NCI-H2107 treated with DMSO at 0.1 percent for 48 hours (cell line): ENCODE data around the gene MOB4.
"Not testable (repeated sequence)": the region's sequence is repeated elsewhere in the genome, so short reads cannot be mapped to it uniquely, and the experiment has no call there.

Experiments
- DNase-seq: peaks from one replicate; lab custom pipeline; 2025; ENCODE audit not compliant: unreplicated experiment; lab: John Stamatoyannopoulos, UW

Gene MOB4

DNA sequence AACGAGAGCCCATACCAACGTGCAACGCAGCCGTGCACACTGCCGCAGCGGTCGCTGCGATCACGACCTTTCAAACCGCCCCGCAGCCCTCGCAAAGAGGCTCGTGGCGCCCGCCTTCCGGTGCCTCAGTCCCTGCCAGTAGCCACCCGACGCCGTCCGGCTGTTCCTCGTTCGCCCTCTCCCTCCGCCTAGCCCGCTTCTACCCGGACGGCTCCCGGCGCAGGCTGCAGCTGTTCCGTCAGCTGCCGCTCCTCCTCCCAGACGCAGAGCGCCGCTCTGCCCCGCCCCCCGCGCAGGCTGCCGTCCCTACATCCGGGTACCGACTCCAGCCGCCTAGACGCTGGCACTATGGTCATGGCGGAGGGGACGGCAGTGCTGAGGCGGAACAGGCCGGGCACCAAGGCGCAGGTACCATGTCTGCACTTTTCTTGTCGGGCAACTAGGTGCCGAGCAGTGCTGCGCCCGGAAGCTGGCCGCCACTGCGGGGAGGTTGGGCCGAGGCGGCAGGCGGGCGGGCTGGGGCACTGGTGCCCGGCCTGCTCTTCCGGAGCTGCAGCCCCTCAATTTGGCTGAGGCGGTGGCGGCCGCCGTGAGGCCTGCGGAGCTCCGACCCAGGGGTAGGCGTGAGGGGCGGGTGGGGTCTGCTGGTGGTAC lies at the start of gene MOB4:
MOB4 (plus strand) TSS at position 328 of the 654 bp plus-strand sequence; CDS start at position 349, 21 bp downstream.
- DNase-seq, result peak; percentile 85

DNA sequence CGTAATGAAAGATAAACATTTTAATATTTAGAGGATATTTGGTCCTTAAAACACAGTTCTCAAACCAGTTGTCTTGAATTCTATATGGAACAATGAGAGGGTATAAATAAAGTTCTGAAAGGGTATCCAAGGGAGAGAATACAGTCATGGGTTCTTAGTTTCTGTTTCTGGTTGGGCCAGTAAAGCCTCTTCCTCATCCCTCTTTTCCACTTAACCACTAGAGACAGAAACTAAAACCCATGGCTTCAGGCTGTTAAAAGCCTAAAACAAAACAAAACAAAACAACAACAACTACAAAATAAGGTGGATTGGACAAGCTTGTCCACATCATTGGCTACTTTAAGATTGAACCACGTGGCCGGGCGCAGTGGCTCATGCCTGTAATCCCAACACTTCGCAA lies 43.7 kb upstream of the MOB4 start:
- no peak for DNase-seq

DNA sequence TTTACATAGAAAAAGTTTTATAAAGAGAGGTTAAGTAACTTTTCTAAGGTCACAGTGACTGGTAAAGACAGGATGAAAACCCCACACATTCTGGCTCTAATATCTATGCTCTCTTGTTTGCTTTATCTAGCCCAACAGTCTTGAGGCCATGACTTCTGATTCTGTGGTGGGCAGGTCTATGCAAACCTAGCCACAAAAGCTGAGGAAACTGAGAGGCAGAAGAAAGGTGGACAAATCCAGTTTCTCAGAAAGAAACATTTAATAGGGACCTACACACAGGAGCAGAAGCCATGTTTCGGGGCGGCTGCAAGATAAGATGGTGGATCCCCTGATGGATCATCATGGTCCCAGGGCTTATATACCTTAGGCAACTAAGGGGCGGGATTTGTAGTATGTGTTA lies 38.1 kb upstream of the MOB4 start:
- no peak for DNase-seq

DNA sequence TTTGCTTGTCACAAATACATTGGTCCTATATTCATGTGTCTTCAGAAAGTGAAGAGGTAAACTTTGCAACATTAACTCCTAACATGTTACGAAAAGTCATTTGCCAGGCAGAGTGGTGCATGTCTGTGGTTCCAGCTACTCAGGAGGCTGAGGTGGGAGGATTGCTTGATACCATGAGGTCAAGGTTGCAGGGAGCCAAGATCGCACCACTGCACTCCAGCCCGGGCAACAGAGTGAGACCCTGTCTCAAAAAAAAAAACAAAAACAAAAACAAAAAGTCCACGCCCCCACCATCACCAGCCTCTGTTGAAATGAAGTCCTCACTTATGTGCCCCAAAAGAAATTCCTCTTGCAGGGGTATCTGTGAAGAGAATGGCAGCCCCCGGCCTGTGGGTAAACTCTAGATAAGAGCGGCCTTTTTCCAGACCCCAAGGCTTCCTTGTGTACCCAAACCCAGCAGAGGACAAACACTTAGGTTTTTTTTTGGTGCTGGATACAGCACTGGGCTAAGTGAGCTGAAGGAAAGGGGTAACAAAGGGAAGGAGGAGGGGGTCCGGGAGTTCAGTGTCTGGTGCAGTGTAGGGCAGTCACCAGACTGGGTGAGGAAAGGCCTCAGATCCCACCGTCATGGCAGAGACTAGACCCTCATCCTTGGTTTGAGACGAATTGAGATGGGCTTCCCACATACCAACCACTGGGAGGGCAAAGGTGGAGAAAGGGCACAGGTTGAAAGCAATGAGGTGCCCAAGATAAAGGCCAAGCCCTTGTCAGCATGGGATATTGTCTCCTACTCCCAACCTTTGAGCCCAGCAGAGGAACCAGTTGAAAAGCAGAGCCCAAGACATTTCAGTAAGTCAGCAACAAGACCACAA lies 35.5 kb upstream of the MOB4 start:
- DNase-seq, result no peak

DNA sequence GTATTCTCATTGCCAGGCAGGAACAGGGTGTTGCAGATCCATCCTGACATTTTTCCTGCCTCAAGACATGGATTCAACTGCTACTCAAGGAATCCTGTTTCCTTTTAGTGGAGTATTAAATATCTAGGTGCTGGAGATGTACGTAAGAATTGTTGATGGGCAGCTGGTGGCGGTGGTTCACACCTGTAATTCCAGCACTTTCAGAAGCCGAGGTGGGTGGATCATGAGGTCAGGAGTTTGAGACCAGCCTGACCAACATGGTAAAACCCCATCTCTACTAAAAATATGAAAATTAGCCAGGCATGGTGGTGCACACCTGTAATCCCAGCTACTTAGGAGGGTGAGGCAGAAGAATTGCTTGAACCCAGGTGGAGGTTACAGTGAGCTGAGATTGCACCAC lies 31.6 kb upstream of the MOB4 start:
- DNase-seq, result not testable (repeated sequence)

DNA sequence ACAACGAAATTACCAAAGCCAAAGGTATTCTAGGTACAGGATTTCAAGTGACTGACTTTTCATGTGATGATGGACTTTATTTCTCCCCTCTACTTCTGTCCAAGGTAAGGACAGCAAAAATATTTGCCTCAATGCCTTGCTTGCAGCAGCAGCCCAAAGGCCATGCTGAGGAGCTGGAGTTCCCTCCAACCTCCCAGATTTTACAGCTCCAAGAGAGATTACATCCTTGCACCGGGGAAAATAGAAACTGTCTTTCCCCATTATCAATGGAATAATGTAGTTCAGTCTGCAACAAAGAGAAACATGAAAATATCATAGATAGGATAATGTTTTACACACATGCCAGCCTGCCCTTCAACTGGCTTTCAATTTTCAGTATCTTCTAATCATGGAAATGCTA lies 29.7 kb upstream of the MOB4 start:
- DNase-seq, result no peak

DNA sequence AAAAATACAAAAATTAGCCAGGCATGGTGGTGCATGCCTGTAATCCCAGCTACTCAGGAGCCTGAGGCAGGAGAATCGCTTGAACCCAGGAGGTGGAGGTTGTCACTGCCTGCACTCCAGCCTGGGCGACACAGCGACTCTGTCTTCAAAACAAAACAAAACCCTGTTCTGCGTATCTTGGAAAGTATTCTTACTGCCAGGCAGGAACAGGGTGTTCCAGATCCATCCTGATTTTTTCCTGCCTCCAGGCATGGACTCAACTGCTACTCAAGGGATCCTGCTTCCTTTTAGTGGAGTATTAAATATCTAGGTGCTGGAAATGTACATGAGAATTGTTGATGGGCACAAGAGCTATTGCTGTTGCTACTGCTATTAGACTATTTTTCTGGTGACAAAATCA lies 28.5 kb upstream of the MOB4 start:
- DNase-seq, result no peak

DNA sequence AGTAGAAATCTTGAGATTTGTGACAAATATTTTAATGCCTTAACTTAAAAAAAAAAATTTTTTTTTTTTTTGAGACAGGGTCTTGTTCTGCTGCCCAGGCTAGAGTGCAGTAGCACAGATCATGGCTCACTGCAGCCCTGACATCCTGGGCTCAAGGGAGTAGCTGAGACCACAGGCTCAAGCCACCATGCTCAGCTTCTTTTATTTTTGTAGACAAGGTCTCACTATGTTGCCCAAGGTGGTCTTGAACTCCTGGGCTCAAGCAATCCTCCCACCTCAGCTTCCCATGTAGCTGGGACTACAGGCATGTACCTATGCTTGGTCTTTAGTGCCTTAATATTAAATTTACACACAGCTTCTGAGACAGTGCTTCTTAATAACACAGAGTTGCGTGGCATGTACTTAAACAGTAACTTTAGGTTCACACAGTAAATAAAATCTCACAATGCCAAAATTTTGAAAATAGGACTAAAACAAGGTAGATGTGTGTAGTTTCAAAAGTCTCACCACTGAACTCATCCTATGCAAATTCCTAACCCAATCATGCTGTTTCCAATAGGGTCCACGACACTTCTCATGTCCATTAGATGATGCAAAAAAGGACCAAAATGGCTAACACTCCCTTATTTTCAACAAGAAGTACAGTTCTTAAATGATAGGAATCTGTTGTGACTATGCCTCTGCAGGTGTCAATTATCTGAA lies 20.3 kb upstream of the MOB4 start:
- no peak for DNase-seq

DNA sequence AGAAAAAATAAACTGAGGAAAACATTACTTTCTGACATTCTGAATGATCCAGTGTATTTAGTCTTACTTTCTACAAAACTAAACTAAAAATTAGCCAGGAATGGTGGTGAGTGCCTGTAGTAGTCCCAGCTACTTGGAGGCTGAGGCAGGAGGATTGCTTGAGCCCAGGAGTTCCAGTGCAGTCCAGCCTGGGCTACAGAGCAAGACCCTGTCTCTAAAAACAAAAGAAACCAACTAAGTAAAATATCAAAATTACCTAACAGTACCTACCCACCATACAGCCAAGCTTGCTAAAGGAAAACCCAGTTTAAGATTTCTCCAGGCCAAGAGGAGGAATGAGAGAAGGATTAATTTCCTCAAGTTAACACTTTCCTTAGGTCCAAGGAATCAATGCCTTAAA lies 19.2 kb upstream of the MOB4 start:
- no peak for DNase-seq

DNA sequence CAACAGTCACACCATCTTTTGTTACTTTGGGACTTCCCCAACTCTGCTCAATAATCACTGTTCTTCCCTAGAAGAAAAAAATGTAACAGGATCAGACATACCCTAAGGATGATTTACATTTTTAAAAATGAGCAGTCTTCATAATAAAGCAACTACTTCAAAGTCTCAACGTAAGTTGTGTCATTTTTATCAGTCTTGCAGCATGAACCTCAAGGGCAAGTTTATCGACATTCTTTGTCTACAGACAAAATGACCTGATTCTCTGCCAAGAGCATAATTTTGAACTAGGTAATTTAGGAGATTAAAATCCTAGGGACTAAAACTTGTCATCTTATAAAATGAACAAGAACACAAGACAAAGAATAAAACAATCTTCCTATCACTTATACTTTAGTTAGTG lies 18.5 kb upstream of the MOB4 start:
- no peak for DNase-seq

DNA sequence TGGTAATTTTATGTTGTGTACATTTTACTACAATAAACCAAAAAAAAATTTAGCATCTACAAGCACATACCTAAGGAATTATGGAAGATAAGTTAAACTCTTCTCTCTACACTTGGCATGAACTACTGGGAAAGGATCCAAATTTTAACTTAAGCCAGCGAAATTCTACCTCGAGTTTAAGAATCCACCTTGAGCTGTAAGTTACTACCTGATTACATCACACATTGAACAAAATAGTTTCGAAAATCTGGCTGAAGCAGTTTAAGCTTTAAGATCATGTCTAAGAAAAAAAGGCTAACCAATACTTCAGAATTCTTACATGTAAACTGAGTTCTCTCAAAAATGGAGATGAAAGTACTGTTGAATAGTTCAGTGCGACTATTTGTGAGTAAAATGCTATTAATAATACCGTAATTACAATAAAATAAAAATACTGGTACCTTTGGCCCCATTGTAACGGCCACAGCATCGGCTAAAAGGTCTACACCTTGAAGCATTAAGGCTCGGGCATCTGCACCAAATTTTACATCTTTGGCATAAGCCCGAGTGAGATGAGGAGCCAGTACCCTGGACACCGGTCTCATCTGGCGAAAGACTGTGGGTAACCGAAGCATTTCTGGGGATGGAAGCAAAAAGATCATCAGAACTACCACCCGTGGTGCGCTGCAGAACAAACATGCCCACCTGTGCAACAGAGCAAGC lies 17.5 kb upstream of the MOB4 start:
- no peak for DNase-seq

DNA sequence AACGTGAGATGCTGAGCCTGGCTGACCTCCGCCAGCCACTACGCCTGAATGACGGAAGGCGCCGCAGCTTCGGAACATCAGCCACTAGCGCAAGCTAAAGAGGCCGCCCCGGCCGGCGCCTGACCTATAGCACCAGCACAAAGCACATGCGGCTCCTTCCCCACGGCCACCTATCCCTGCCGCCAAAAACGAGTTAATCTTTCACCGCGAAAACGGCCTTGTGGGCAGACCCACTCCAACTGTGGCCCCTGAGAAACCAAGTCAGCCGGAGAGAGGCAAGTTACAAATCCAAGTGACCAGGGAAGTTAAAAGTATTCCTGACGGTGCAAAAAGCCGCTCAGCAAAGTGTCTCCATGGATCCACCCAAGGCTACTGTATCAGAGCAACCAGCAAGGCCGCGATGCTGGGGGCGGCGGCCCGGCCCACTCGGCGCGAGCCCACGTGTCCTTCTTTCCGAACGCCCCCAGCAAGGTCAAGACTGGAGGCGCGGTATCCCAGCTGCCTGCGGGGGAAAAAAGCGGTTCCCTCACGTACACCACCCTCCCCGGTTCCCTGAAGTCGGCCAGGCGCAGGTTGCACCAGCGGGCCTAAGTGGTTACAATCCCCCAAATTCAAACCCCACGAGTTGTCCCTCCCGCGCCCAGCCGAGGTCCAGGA lies 16.8 kb upstream of the MOB4 start:
- DNase-seq, result no peak

DNA sequence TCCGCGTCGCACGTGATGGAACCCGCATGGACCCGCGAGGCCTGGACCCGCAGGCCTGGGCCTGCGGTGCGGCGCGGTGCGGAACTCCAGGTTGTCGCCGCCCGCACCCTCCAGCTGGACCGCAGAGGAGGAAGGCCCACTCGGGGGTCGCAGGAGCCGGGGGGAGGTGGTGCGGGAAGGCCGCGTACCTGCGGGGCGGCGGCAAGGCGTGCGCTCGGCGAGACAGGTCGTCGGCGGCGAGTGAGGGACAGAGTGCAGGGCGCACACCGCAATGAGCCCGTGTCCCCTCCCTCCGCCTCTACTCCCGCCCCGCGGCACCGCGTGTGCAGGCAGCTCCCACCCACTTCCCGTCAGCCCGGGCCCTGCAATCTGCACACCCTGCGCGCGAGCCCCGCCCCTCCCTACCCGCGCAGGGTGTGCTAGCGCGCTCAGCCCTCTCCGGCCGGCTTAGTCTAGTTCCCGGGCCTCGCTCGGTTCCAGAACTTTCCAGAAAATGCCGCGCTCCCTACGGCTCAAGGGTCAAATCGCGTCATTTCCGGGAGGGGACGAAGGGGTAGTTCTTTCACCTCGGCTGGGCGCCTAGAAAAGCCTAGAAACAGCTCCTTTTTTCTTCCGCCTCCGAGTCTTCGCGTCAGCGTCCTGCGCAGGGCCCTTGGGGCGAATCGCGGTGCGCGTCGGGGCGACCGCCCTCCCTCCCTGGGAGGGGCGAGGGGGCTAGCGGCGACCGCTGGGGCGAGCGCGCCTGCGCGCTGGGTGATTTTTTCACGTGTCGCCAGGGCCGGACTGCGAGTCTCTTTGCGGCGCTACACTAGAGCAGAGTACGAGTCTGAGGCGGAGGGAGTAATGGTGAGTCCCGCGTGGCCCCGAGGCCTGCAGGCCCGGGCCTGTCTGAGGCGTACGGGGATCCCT lies 16.0 kb upstream of the MOB4 start, which contains the start of the genes HSPD1 and HSPE1:
HSPD1 (minus strand) TSS at position 247 of the 909 bp plus-strand sequence. CDS start 992 bp downstream, outside the sequence.
HSPE1 (plus strand) TSS at position 786 of the 909 bp plus-strand sequence; CDS start at position 844, 58 bp downstream.
- DNase-seq, result peak; percentile 94

DNA sequence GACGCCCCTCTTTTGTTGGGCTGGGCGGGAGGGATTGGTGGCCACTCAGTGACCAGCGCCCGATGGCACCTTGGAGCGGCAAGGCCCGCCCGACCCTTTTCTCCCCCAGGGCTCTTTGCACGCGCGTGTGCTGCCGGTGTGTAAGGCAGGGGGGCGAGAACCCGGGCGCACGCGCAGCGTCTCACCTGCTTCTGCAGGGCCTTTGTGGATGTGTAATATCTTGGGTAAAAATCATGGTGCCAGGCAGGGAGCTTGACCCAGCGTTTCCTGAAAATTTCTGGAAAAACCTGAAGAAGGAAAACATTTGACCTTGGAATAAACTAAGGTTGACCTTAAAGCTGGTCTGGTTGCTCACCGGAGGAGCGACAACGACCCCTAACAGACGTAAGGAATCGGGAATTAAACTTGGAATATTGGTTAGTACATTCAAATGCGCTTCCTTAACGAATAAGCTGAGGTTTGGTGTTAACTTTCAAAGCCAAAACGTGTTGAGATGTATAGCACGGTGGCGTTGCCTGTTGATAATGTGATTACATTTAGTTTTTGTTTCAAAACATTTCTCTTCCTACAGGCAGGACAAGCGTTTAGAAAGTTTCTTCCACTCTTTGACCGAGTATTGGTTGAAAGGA lies 15.2 kb upstream of the MOB4 start:
- peak; percentile 49 for DNase-seq

DNA sequence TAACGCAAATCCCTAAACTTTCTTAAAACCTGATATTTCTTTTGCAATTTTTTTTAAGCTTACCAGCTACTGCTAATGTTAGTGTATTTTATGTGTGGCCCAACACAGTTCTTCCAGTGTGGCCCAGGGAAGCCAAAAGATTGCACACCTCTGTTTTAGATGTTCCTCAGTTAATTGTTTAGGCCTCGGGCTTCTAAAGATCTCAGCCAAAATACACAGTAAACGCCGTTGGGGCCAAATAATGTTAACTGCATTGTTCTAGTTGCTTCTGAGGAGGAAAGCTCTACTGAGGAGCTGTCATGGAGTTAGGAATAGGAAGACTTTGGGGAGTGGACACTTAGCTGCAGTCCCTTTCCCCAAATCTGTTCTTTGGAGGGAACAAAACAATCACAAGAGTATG lies 13.7 kb upstream of the MOB4 start:
- DNase-seq, result no peak

DNA sequence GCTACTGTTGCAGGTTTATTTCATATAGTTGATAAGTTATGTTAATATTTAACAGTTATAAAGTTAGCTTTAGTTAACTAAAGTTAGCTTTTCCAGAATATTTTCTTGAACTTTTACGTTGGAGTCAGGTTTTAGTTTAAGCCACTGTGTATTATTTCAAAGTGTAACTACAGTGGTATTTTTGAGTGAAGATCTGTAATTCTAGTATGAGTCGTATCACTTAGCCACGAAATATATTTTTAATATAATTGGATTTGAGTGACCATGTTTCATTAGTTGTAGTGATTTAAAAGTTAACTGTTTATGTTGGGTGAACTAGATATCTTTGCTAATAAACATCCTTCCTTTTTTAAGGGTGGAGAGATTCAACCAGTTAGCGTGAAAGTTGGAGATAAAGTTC lies 13.2 kb upstream of the MOB4 start:
- DNase-seq, result no peak

DNA sequence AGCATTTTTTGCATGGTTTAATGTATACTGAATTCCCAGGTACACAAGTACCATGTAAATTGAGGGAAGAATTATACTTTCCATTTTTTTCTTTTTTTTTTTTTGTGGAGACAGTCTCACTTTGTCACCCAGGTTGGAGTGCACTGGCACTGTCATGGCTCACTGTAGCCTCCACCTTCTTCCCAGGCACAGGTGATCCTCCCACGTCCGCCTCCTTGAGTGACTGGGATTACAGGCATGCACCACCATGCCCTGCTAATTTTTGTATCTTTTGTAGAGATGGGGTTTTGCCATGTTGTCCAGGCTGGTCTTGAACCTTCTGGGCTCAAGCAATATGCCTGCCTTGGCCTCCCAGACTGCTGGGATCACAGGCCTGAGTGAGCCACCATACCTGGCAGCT lies 11.9 kb upstream of the MOB4 start:
- no peak for DNase-seq

DNA sequence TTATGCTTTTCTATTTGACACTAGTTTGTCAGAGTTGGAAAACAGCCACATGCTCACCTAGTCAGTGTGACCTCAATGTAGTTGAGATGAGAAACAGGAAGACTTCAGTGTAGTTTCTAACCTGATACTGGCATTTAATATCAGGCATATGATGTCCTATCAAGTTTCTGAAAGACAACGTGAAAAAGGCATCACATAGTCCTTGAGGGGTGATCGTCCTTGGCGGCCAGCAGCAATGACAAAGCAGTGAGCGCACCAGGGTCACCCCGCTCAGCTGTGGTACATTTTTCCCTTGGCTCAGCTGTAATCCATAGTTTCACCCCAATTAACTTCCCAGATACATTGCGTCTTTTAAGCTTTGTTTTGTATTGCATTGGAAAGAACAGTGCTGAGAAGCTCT lies 11.4 kb upstream of the MOB4 start:
- DNase-seq, result no peak

DNA sequence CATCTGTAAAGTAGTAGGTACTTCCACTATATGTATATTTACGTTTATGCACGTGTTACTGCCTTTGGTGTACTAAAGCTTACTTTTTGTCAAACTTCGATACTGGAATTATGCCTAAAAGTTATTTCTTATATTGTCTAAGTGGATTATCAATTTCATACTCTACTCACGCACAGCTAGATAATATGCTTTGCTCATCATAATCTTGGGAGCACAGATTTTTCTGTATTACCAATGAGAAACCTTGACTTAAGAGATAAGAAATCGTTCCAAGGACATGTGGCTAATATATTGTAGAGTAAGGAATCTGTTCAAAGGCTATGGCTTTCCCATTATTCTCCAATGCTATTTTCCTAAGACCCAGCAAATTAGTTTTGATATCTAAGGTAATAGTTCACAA lies 9.2 kb upstream of the MOB4 start:
- no peak for DNase-seq
